PC-9 (cell line): Measurements from ENCODE around the gene NEURL1B. TPM values are rescaled to one million over a fixed set of nuclear protein-coding genes. Genes with fewer than 3 reads are reported as not detected.

ENCODE experiments used
- BruUV-seq: library from RNA; stranded (reverse); fragments of 400-500 nt; replicated peaks from 2 replicates; lab custom pipeline; 2021; lab: Mats Ljungman, UMichigan
- CTCF ChIA-PET: fragments of 300-600 bp; sonication (Branson Sonifier 250); formaldehyde crosslinking; loops from one replicate; lab custom pipeline; 2022; ENCODE audit warnings: antibody characterized with exemption; lab: Charles Lee
- POLR2A ChIA-PET: fragments of 300-600 bp; sonication (Branson Sonifier 250); formaldehyde crosslinking; loops from one replicate; lab custom pipeline; 2022; ENCODE audit warnings: antibody characterized with exemption; ENCODE audit not compliant: unreplicated experiment; lab: Charles Lee
- DNase-seq, 2 experiments: peaks; one replicate each; pipeline versions ENCODE4 v3.0.0 to v3.0.0-alpha.2; 2015 to 2022; ENCODE audit warnings: mixed read lengths in 1 of 2
- H2AFZ ChIP-seq: fragments of 200-600 bp; sonication (generic); 2 replicates; pipeline ENCODE4 v1.8.1; 2017; ENCODE audit warnings: antibody characterized with exemption
- H3F3A ChIP-seq: fragments of 200-600 bp; sonication (generic); 2 replicates; pipeline ENCODE4 v1.8.1; 2017; ENCODE audit warnings: antibody characterized with exemption, mild to moderate bottlenecking, low read depth; ENCODE audit not compliant: insufficient read depth
- H3K27ac ChIP-seq: fragments of 200-600 bp; sonication (generic); 2 replicates; pipeline ENCODE4 v1.6.1; 2016; ENCODE audit warnings: mixed run types
- H3K27me3 ChIP-seq: fragments of 200-600 bp; sonication (generic); 2 replicates; pipeline ENCODE4 v1.6.1; 2016; ENCODE audit warnings: low read depth, mixed run types; ENCODE audit not compliant: insufficient read depth
- H3K36me3 ChIP-seq: fragments of 200-600 bp; sonication (generic); 2 replicates; pipeline ENCODE4 v1.6.1; 2016; ENCODE audit warnings: low read depth, mixed run types
- H3K4me1 ChIP-seq: fragments of 200-600 bp; sonication (generic); replicated peaks from 2 replicates; pipeline ENCODE4 v1.6.1; 2016; ENCODE audit warnings: mixed run types; ENCODE audit not compliant: insufficient read depth
- H3K4me2 ChIP-seq: fragments of 200-600 bp; sonication (generic); 2 replicates; pipeline ENCODE4 v1.6.1; 2017; ENCODE audit warnings: mixed run types
- H3K4me3 ChIP-seq: fragments of 200-600 bp; sonication (generic); 2 replicates; pipeline ENCODE4 v1.6.1; 2016; ENCODE audit warnings: mixed run types
- H3K79me2 ChIP-seq: fragments of 200-600 bp; sonication (generic); 2 replicates; pipeline ENCODE4 v1.6.1; 2017; ENCODE audit warnings: low read depth, mixed run types
- H3K9me2 ChIP-seq: fragments of 200-600 bp; sonication (generic); 2 replicates; pipeline ENCODE4 v1.8.1; 2017; ENCODE audit warnings: mild to moderate bottlenecking; ENCODE audit not compliant: insufficient read depth
- H3K9me3 ChIP-seq: fragments of 200-600 bp; sonication (generic); 2 replicates; pipeline ENCODE4 v1.8.1; 2016; ENCODE audit warnings: low read depth; ENCODE audit not compliant: insufficient read depth
- H4K20me1 ChIP-seq: fragments of 200-600 bp; sonication (generic); 2 replicates; pipeline ENCODE4 v1.8.1; 2017; ENCODE audit not compliant: insufficient read depth
- EZH2 ChIP-seq: fragments of 200-600 bp; sonication (generic); IDR thresholded peaks from 2 replicates; pipeline ENCODE4 v1.8.0; 2017; ENCODE audit warnings: antibody characterized with exemption, low read depth
- intact Hi-C: fragments of 100-400 bp; cut with micrococcal nuclease; formaldehyde crosslinking; loops from one replicate; pipeline ENCODE4 v1.10.0; 2022; ENCODE audit not compliant: unreplicated experiment
- total RNA-seq: library from RNA; stranded (reverse); gene quantifications from 2 replicates; pipeline ENCODE4 v1.2.3, GENCODE V29; 2021
- TF ChIP-seq, protein P1 (sequence below): fragments of 200-600 bp; sonication (generic); conservative IDR thresholded peaks from 2 replicates; pipeline ENCODE4 v1.6.1; 2017; ENCODE audit warnings: mixed run types, antibody characterized with exemption, mild to moderate bottlenecking, moderate library complexity

Gene NEURL1B
- total RNA-seq, 1 experiment from 2014 or later: 14.3 TPM

GRCh38 chr5:172608773-172609172, 32.3 kb upstream of the NEURL1B start:
- BruUV-seq: no TSS peak
- intact Hi-C loops: no loop called here
- no peaks in the 10 kb centered on the region for H4K20me1 ChIP-seq
- no peaks in the 10 kb centered on the region for H3K79me2 ChIP-seq
- H3K27me3 ChIP-seq: peaks cover 79% of the 10 kb centered on the region
- no peak overlapping the region for H3K27ac ChIP-seq
- no peak overlapping the region for H2AFZ ChIP-seq
- CTCF ChIA-PET: no interaction called here
- H3K4me2 ChIP-seq: no peak overlapping the region
- peaks cover 5% of the 10 kb centered on the region; the same call in 1 of the 2 replicates for H3K9me3 ChIP-seq
- TF ChIP-seq, protein P1, sequence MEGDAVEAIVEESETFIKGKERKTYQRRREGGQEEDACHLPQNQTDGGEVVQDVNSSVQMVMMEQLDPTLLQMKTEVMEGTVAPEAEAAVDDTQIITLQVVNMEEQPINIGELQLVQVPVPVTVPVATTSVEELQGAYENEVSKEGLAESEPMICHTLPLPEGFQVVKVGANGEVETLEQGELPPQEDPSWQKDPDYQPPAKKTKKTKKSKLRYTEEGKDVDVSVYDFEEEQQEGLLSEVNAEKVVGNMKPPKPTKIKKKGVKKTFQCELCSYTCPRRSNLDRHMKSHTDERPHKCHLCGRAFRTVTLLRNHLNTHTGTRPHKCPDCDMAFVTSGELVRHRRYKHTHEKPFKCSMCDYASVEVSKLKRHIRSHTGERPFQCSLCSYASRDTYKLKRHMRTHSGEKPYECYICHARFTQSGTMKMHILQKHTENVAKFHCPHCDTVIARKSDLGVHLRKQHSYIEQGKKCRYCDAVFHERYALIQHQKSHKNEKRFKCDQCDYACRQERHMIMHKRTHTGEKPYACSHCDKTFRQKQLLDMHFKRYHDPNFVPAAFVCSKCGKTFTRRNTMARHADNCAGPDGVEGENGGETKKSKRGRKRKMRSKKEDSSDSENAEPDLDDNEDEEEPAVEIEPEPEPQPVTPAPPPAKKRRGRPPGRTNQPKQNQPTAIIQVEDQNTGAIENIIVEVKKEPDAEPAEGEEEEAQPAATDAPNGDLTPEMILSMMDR: no peak
- TF ChIP-seq EZH2: no peak
- H3K9me2 ChIP-seq: no peaks in the 10 kb centered on the region
- POLR2A ChIA-PET: no interaction called here
- no peaks in the 10 kb centered on the region for H3F3A ChIP-seq
- DNase-seq: no peak
- no peaks in the 10 kb centered on the region for H3K36me3 ChIP-seq
- H3K4me1 ChIP-seq: no peaks in the 10 kb centered on the region
- H3K4me3 ChIP-seq: no peak overlapping the region

DNA sequence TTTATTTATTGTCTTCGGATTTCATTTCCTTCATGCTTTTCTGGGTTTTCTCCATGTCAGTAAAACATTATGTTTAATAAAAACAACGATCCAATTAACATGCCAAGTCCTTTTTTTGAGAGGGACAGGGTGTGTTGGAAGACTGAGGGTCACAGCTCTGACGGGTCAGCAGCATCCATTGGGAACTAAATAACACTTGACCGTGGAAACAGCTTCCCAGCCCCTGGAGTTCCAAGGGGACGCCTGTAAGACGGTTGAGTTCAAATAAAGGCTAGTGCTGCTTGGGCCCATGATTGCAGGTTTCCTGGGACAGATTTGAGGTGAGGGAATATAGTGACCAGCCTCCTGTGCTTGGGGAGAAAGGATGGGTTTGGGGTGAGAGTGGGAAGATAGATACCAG, 30.4 kb upstream of the NEURL1B start:
- Histone ChIP-seq H3F3A (no peaks in the 10 kb centered on the region), H3K27ac (no peak overlapping the region), H3K9me3 (peaks cover 5% of the 10 kb centered on the region; the same call in 1 of the 2 replicates), H3K9me2 (no peaks in the 10 kb centered on the region), H3K4me2 (no peak overlapping the region), H3K27me3 (peaks cover 71% of the 10 kb centered on the region), H3K36me3 (no peaks in the 10 kb centered on the region), H3K4me3 (no peak overlapping the region), H2AFZ (no peak overlapping the region), H3K4me1 (no peaks in the 10 kb centered on the region), H3K79me2 (no peaks in the 10 kb centered on the region), H4K20me1 (no peaks in the 10 kb centered on the region)
- TF ChIP-seq, protein P1: no peak
- TF ChIP-seq EZH2: no peak
- no peak for DNase-seq
- BruUV-seq: no TSS peak
- intact Hi-C loops: no loop called here
- CTCF ChIA-PET: no interaction called here
- POLR2A ChIA-PET: no interaction called here

DNA sequence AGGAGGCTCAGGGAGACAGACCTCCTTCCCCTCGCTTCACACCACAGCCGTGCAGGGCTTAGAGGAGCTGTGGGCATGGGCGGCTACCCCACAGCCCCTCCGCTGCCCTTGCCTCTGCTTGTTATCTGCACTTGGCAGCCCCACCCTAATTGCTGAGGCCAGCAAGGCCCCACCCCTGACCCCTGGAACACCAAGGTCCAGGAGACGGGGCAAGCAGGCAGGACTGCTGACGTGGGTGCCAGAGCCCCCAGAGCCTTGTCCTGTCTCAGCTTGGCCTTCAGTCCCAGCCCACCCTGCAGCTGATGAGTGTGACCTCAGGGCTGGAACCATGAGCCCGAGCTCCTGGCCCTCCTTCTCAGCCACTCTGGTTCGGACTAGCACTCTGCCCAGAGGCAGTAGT, 29.1 kb upstream of the NEURL1B start:
- H3K4me1 ChIP-seq: no peaks in the 10 kb centered on the region
- H3K4me2 ChIP-seq: no peak overlapping the region
- CTCF ChIA-PET: no interaction called here
- POLR2A ChIA-PET: no interaction called here
- no peaks in the 10 kb centered on the region for H3F3A ChIP-seq
- no peaks in the 10 kb centered on the region for H3K36me3 ChIP-seq
- H3K27me3 ChIP-seq: peaks cover 68% of the 10 kb centered on the region
- no TSS peak for BruUV-seq
- no peaks in the 10 kb centered on the region for H3K9me2 ChIP-seq
- no peak overlapping the region for H3K27ac ChIP-seq
- DNase-seq: no peak
- TF ChIP-seq, protein P1: no peak
- TF ChIP-seq EZH2: no peak
- intact Hi-C loops: no loop called here
- H3K79me2 ChIP-seq: no peaks in the 10 kb centered on the region
- no peaks in the 10 kb centered on the region for H3K9me3 ChIP-seq
- no peak overlapping the region for H2AFZ ChIP-seq
- no peak overlapping the region for H3K4me3 ChIP-seq
- H4K20me1 ChIP-seq: no peaks in the 10 kb centered on the region
